Keratinocyte (primary cell): ENCODE data around the gene DOCK1.

Source experiments
- CTCF ChIP-seq, 3 experiments: IDR thresholded peaks in 1 of 3; conservative IDR thresholded peaks in 1 of 3; optimal IDR thresholded peaks in 1 of 3; 2 replicates in 2 of 3; 3 replicates in 1 of 3; pipeline versions ENCODE3 to v1.5.1; 2011; ENCODE audit warnings: low read length in 3 of 3, mild to moderate bottlenecking in 3 of 3, moderate library complexity in 2 of 3, control low read depth in 1 of 3, inconsistent platforms in 1 of 3; ENCODE audit not compliant: insufficient read depth in 2 of 3; ENCODE audit errors: extremely low read depth in 1 of 3
- EZH2 ChIP-seq: IDR thresholded peaks from one replicate; pipeline ENCODE4 v1.6.1; 2012; ENCODE audit warnings: inconsistent platforms, mild to moderate bottlenecking, low read length, moderate library complexity

GRCh38 chr10:126857178-126857806, 47.9 kb upstream of the DOCK1 start:
- TF ChIP-seq CTCF (optimal IDR thresholded peaks at IDR 0.05 in 1 of 3, IDR thresholded peaks at IDR 0.05 in 1 of 3, conservative IDR thresholded peaks at IDR 0.05 in 1 of 3; ENCODE audit: extremely low read depth in 1 of 3, insufficient read depth in 2 of 3, low read length in 3 of 3) = no peak
- no peak for TF ChIP-seq EZH2
